C4-2B (cell line): ENCODE measurements around the gene ABRACL.

Experiments
- H3K27ac ChIP-seq: fragments of 450-650 bp; 2 replicates; pipeline ENCODE4 v1.5.1; 2017
- ZFX ChIP-seq: fragments of 450-650 bp; IDR thresholded peaks from 2 replicates; pipeline ENCODE4 v1.6.1; 2017
- TF ChIP-seq, protein P1 (sequence below): fragments of 450-650 bp; conservative IDR thresholded peaks from 2 replicates; pipeline ENCODE4 v1.5.1; 2017; ENCODE audit warnings: mild to moderate bottlenecking

Gene ABRACL

DNA sequence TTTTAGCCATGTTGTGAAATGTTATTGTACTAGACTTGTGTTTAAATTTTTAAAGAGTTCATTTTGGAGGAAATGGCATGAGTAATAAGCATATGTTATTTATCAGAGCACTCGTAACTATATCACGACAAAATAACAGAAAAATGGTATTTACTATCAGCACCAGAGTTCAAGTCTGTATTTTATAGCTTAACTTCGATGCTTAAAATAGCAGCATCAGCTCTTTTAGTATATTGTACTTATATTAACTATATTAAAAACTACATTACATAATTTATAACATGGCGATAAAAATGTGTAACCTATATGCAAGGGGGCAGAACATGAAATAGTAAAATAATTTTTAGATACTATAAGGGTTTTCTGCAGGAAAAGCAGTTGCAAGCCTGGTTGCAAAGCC is 52.9 kb downstream of the ABRACL start:
- TF ChIP-seq, protein P1, sequence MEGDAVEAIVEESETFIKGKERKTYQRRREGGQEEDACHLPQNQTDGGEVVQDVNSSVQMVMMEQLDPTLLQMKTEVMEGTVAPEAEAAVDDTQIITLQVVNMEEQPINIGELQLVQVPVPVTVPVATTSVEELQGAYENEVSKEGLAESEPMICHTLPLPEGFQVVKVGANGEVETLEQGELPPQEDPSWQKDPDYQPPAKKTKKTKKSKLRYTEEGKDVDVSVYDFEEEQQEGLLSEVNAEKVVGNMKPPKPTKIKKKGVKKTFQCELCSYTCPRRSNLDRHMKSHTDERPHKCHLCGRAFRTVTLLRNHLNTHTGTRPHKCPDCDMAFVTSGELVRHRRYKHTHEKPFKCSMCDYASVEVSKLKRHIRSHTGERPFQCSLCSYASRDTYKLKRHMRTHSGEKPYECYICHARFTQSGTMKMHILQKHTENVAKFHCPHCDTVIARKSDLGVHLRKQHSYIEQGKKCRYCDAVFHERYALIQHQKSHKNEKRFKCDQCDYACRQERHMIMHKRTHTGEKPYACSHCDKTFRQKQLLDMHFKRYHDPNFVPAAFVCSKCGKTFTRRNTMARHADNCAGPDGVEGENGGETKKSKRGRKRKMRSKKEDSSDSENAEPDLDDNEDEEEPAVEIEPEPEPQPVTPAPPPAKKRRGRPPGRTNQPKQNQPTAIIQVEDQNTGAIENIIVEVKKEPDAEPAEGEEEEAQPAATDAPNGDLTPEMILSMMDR = no peak
- no peak for TF ChIP-seq ZFX

DNA sequence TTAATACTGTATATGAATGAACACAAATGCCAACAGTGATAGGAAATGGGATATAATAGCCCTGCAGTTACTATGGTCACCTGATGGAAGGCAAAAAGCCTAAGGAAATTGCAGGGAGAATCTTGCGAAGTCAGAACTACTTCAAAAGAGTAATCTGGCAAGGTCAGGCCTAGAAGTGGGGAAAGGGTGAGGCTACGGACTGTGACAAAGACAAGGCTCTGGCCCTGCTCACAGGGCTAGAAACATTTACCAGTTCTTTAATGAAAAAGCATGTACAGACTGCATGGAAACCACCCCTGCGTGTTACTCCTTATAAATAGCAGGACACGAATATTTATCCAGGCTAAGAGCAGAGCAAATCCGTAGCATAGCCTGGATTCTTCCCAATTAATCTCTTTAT is 53.8 kb downstream of the ABRACL start:
- TF ChIP-seq, protein P1 = no peak
- TF ChIP-seq ZFX = no peak
- H3K27ac ChIP-seq = no peak overlapping the region

More for the DNA sequence above, 52.9 kb downstream of the ABRACL start:
- H3K27ac ChIP-seq = no peak overlapping the region

DNA sequence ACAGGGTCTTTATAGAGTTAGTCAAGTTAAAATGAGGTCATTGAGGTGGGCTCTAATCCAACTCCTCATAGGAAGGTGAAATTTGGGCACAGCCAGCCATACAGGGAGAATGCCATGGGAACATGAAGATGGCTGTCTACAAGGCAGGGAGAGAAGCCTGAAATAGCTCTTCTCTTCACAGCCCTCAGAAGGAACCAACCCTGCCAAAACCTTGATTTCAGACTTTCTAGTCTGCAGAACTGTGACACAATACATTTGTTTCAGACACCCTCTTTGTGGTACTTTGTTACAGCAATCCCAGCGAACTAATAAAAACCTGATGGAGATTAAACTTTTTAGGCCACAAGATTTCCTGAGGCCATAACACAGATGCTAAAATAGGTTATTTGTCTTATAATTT is 63.3 kb downstream of the ABRACL start:
- no peak for TF ChIP-seq ZFX
- TF ChIP-seq, protein P1 = no peak
- no peak overlapping the region for H3K27ac ChIP-seq
